ENCODE data around the gene L3MBTL4.

The L3MBTL4 gene

DNA sequence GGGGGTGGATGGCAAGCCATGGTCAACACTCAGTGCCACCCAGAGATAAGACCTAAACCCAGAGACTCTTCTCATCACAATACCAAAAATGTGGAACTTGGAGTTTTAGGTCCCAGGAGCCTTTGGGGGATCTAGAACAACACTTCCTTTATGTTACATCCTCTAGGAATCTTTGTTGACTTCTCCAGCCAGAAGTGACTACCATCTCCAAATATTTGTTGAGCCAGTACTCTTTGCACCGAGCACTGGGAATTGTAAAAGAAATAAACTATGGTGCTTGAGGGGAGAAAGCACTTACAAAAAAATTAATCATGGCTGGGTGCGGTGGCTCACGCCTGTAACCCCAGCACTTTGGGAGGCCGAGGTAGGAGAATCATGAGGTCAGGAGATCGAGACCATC lies 399.3 kb downstream of the L3MBTL4 start:
- TF ChIP-seq, protein P1, sequence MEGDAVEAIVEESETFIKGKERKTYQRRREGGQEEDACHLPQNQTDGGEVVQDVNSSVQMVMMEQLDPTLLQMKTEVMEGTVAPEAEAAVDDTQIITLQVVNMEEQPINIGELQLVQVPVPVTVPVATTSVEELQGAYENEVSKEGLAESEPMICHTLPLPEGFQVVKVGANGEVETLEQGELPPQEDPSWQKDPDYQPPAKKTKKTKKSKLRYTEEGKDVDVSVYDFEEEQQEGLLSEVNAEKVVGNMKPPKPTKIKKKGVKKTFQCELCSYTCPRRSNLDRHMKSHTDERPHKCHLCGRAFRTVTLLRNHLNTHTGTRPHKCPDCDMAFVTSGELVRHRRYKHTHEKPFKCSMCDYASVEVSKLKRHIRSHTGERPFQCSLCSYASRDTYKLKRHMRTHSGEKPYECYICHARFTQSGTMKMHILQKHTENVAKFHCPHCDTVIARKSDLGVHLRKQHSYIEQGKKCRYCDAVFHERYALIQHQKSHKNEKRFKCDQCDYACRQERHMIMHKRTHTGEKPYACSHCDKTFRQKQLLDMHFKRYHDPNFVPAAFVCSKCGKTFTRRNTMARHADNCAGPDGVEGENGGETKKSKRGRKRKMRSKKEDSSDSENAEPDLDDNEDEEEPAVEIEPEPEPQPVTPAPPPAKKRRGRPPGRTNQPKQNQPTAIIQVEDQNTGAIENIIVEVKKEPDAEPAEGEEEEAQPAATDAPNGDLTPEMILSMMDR (IDR thresholded peaks at IDR 0.05; ENCODE audit: control extremely low read depth, extremely low read depth, low read depth, missing control alignments) = no peak
- ChIA-PET CTCF (no interaction called here), POLR2A (no interaction called here)
- no peak for DNase-seq (ENCODE audit: extremely low spot score)

DNA sequence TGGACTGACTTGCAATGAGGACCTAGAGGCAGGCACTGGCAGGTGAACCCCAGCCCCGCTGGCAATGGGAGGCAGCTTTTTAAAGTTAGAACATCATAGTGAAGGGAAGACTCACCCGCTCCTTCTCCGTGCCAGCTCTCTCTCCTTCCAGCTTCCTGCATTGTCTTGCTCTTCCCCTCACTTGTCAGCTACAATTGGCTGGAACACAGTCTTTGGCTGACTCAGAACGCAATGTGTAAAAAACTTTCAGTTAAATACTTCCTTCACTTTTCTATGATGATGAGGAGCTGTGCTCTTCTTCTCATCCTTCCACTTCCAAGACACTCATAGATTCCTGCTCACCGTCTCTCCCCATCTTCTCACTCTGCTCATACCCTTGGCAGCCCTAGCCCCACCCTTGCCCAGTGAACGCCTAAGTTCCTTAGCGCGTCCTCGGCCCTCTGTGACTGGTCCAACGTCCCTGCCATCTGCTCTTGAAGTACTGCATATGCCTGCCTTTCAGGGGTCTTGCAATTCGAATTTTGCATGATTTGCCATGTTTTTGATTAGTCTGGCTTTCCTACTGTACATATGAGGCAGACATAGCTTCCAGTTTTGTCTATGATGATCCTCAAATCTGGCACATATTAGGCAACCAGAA lies 401.4 kb downstream of the L3MBTL4 start:
- POLR2A ChIA-PET = no interaction called here
- TF ChIP-seq, protein P1 (IDR thresholded peaks at IDR 0.05; ENCODE audit: control extremely low read depth, extremely low read depth, low read depth, missing control alignments) = no peak
- DNase-seq (ENCODE audit: extremely low spot score) = no peak
- CTCF ChIA-PET = interaction anchor here (1.8 to 1.9 kb wide), 2 partner anchors 9 to 11 kb away, joined by 4 to 5 read pairs; no protein-coding TSS in a partner anchor

DNA sequence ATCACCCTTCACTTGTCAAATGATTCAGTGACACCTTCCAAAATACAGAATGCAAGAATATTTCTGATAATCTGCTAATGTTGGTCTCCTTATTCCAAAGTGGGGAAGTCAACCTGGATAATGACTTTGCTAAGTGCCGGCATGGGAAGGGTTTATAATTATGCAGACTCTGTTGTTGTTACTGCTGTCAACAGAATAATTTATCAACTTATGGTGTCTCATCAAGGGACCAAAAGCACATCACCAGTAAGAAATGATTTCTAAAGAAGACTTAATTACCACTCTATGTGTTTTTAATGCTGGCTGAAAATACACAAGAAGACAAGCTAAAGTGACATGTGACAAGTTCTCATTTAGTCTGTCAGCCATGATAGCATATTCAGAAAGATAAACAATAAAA lies 403.8 kb downstream of the L3MBTL4 start:
- ChIA-PET CTCF (no interaction called here), POLR2A (no interaction called here)
- TF ChIP-seq, protein P1 (IDR thresholded peaks at IDR 0.05; ENCODE audit: control extremely low read depth, extremely low read depth, low read depth, missing control alignments) = no peak
- no peak for DNase-seq (ENCODE audit: extremely low spot score)

DNA sequence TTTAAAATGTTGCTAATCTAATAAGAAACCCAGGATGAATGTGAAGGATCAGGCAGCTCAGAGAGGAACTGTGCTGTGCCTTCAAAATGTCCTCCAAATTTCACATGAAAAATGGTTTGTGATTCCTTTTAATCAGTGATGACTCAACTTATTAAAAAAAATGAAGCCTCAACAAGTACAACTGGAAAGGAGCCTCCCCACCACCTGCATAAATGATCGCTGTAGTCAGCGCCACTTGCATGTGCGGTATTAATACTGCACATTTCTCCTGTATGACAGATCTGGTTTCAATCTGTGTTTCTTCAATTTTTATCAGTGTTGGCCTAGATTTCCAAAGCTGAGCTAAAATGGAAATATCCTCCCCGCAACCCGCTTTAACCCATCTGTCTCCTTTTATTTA lies 404.4 kb downstream of the L3MBTL4 start:
- POLR2A ChIA-PET = no interaction called here
- CTCF ChIA-PET = no interaction called here
- no peak for DNase-seq (ENCODE audit: extremely low spot score)
- TF ChIP-seq, protein P1 (IDR thresholded peaks at IDR 0.05; ENCODE audit: control extremely low read depth, extremely low read depth, low read depth, missing control alignments) = no peak

DNA sequence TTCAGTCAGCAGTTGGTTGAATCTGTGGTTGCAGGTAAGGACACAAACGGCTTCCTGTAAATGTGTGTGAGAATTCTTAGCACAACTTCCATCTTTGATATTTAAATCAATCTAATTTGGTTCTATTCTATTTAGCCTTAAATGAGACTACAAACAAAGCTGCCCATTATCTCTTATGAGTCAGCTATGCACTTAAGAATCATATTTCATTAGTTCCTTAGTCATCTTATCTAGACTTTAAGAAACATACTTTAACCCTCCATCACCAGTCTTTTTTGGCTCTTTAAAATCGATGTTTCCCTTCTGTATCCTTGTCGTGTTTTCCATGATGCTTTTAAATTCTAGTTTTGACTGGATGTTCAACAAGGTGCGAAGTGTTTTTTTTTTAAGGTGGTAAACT lies 405.0 kb downstream of the L3MBTL4 start:
- DNase-seq (ENCODE audit: extremely low spot score) = no peak
- ChIA-PET CTCF (no interaction called here), POLR2A (no interaction called here)
- TF ChIP-seq, protein P1 (IDR thresholded peaks at IDR 0.05; ENCODE audit: control extremely low read depth, extremely low read depth, low read depth, missing control alignments) = no peak

DNA sequence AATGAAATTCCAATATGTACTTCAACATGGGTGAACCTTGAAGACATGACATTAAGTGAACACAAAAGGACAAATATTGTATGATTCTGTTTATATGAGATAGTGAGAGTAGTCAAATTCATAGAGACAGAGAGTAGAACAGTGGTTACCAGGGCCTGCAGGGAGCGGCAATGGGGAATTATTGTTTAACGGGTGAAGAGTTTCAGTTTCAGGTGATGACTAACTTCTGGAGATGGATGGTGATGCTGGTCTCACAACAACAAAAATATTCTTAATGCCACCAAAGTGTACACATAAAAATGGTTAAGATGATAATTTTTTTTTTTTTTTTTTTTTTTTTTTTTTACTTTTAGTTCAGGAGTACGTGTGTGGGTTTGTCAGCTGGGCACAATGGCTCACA lies 410.0 kb downstream of the L3MBTL4 start:
- ChIA-PET POLR2A (no interaction called here), CTCF (no interaction called here)
- TF ChIP-seq, protein P1 (IDR thresholded peaks at IDR 0.05; ENCODE audit: control extremely low read depth, extremely low read depth, low read depth, missing control alignments) = no peak
- no peak for DNase-seq (ENCODE audit: extremely low spot score)
